Thymus (tissue), 11 donors: ENCODE results near the gene GPR156. TPM values are rescaled to one million over a fixed set of nuclear protein-coding genes. Genes with fewer than 3 reads are reported as not detected.

ENCODE experiments used
- DNase-seq, 9 donors: peaks; one replicate each; pipeline ENCODE4 v3.0.0-alpha.2; 2013; ENCODE audit warnings: low spot score in 9 of 9, low read depth in 6 of 9, missing footprints in 1 of 9
- H3K27ac ChIP-seq, 2 donors: one replicate each; pipeline ENCODE4 v1.5.1; 2013; ENCODE audit warnings: control low read depth in 1 of 2, low read depth in 1 of 2, low read length in 1 of 2, mild to moderate bottlenecking in 1 of 2, moderate library complexity in 1 of 2
- H3K27me3 ChIP-seq, 2 donors: one replicate each; pipeline ENCODE4 v1.5.1; 2013; ENCODE audit warnings: low read length in 1 of 2; ENCODE audit not compliant: control insufficient read depth in 2 of 2, insufficient read depth in 1 of 2
- H3K36me3 ChIP-seq, 2 donors: one replicate each; pipeline ENCODE4 v1.5.1; 2013; ENCODE audit warnings: low read length in 1 of 2, mild to moderate bottlenecking in 1 of 2, moderate library complexity in 1 of 2; ENCODE audit not compliant: control insufficient read depth in 2 of 2, insufficient read depth in 2 of 2
- H3K4me1 ChIP-seq, 2 donors: one replicate each; pipeline ENCODE4 v1.5.1; 2013; ENCODE audit warnings: low read length in 2 of 2; ENCODE audit not compliant: control insufficient read depth in 2 of 2, insufficient read depth in 2 of 2
- H3K4me3 ChIP-seq, 2 donors: one replicate each; pipeline ENCODE4 v1.5.1; 2013; ENCODE audit warnings: low read length in 2 of 2, control low read depth in 1 of 2, mild to moderate bottlenecking in 1 of 2
- H3K9me3 ChIP-seq, 2 donors: one replicate each; pipeline ENCODE4 v1.5.1; 2013; ENCODE audit warnings: low read length in 1 of 2, mild to moderate bottlenecking in 1 of 2; ENCODE audit not compliant: control insufficient read depth in 2 of 2, insufficient read depth in 1 of 2
- WGBS: extraction: QIAGEN DNeasy Blood & Tissue Kit; methylation state at CpG from one replicate; pipeline ENCODE4 v1.1.7; 2013; 5-methylcytosine and 5-hydroxymethylcytosine counted together
- polyA plus RNA-seq: library from polyadenylated mRNA; stranded (reverse); fragments of 200-250 nt; gene quantifications from one replicate; pipeline ENCODE4 v1.2.3, GENCODE V29; 2013
- total RNA-seq: library from RNA; stranded (reverse); fragments of 120-200 nt; gene quantifications from one replicate; pipeline ENCODE4 v1.2.4, GENCODE V29; 2013
- donor health status: healthy.

GPR156 gene
- total and polyA plus RNA-seq, 2 donors: 0.11 to 0.42 TPM

DNA sequence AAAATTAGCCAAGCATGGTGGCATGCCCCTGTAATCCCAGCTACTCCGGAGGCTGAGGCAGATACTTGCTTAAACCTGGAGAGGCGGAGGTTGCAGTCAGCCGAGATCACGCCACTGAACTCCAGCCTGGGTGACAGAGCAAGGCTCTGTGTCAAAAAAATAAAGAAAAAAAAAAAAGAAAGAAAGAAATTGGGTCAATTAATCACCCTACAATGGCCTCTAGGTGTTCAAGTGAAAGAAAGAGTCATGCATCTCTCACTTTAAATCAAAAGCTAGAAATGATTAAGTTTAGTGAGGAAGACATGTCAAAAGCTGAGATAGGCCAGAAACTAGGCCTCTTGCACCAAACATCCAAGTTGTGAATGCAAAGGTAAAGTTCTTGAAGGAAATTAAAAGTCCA lies 145.9 kb downstream of the GPR156 start:
- Histone ChIP-seq H3K4me3 (no peak overlapping the region), H3K36me3 (no peaks in the 10 kb centered on the region), H3K27me3 (no peaks in the 10 kb centered on the region), H3K4me1 (no peaks in the 10 kb centered on the region), H3K27ac (no peak overlapping the region), H3K9me3 (peaks cover 0 to 3% of the 10 kb centered on the region in 2 donors)
- over 99% methylated on average over 4 of the region's 4 CpGs for WGBS
- DNase-seq: no peak

DNA sequence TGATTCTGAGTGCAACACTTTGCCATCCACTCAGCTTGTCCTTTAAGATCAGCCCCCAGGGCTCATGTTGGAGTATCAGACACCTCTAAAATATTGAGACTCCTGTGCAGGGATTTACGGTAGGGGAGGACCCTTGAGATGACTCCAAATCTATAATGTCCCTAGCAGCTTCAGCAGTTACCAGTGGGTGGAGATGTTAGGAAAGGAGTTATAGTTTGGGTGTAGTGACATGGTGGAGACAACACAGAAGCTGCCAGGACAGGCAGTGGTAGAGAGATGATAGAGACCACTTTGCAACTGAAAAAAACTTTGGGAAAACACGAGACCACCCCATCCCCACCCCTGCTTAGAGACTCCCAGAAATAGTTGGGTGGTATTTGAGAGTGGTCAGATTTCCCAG lies 147.5 kb downstream of the GPR156 start:
- 93% methylated on average over 2 of the region's 2 CpGs for WGBS
- H3K4me1 ChIP-seq: no peaks in the 10 kb centered on the region
- no peak overlapping the region for H3K4me3 ChIP-seq
- no peaks in the 10 kb centered on the region for H3K27me3 ChIP-seq
- DNase-seq: no peak
- H3K36me3 ChIP-seq: no peaks in the 10 kb centered on the region
- peaks cover 0 to 3% of the 10 kb centered on the region in 2 donors for H3K9me3 ChIP-seq
- no peak overlapping the region for H3K27ac ChIP-seq

- WGBS: 68% methylated on average over 3 of the region's 3 CpGs
- no peaks in the 10 kb centered on the region for H3K27me3 ChIP-seq
- DNase-seq: peak in 3 of 9 donors; percentile 17 to 49 (median 24)
- peaks cover 0 to 8% of the 10 kb centered on the region in 2 donors for H3K4me1 ChIP-seq
- H3K4me3 ChIP-seq: no peak overlapping the region
- no peak overlapping the region for H3K27ac ChIP-seq
- H3K36me3 ChIP-seq: no peaks in the 10 kb centered on the region
- no peaks in the 10 kb centered on the region for H3K9me3 ChIP-seq
Observed at GRCh38 chr3:120130656-120131055, 154.4 kb downstream of the GPR156 start.

GRCh38 chr3:120129718-120130513 lies 155.1 kb downstream of the GPR156 start:
- H3K27me3 ChIP-seq: no peaks in the 10 kb centered on the region
- DNase-seq: no peak
- H3K4me1 ChIP-seq: peaks cover 0 to 8% of the 10 kb centered on the region in 2 donors
- WGBS: 97% methylated on average over 2 of the region's 2 CpGs
- no peak overlapping the region for H3K27ac ChIP-seq
- H3K4me3 ChIP-seq: no peak overlapping the region
- no peaks in the 10 kb centered on the region for H3K9me3 ChIP-seq
- no peaks in the 10 kb centered on the region for H3K36me3 ChIP-seq

DNA sequence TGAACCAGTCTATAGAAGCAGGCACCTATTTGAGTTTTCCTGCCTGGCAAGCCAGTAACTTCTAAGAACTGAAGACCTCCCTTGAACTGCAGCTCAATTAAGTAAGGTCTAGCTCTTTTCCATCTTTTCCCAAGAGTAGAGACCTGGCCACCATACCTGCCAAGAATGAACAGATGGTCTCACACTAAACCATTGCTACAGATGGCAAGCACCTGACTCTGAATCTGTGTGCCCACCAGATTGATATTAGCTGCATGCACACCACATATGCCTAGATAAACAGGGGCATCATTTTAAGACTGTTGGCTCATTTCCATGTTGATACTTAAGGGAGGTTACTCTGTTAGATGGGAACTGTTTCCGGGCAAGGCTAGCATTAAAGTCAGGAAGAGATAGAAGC lies 156.0 kb downstream of the GPR156 start:
- WGBS: 96% methylated on average over 1 of the region's 1 CpG
- H3K4me1 ChIP-seq: peaks cover 0 to 8% of the 10 kb centered on the region in 2 donors
- H3K4me3 ChIP-seq: no peak overlapping the region

GRCh38 chr3:120125992-120126391 lies 159.0 kb downstream of the GPR156 start:
- no peaks in the 10 kb centered on the region for H3K36me3 ChIP-seq
- H3K9me3 ChIP-seq: no peaks in the 10 kb centered on the region
- no peak overlapping the region for H3K4me3 ChIP-seq
- H3K27me3 ChIP-seq: no peaks in the 10 kb centered on the region
- H3K4me1 ChIP-seq: peaks cover 0 to 8% of the 10 kb centered on the region in 2 donors
- H3K27ac ChIP-seq: no peak overlapping the region
- no peak for DNase-seq

More for the DNA sequence above, 156.0 kb downstream of the GPR156 start:
- H3K27me3 ChIP-seq: no peaks in the 10 kb centered on the region
- no peaks in the 10 kb centered on the region for H3K36me3 ChIP-seq
- H3K27ac ChIP-seq: no peak overlapping the region
- no peak for DNase-seq
- H3K9me3 ChIP-seq: no peaks in the 10 kb centered on the region

DNA sequence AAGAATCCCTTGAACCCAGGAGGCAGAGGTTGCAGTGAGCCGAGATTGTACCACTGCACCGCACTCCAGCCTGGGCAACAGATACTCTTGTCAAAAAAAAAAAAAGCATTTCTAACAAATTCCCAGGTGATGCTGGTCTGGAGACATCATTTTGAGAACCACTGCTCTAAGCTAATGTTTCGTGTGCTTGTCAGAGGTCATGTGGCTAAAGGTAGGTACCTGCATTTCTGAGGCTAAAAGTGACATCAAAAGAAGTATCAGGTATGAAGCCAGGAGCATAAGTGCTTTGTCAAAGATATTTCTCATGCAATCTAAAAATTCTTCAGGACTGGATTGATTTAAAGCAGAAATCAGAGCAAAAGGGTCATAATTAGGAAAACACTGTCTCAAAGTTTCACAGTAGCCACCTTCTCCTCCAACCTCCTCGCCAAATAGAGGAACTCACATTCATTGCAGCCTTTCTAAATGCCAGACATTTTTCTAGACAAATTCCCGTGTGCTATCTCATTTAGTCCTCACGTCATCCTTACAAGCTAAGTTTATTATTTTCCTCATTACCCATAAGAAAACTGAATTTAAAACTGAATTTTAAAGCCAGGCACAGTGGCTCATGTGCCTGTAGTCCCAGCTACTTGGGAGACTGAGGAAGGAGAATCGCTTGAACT lies 165.0 kb downstream of the GPR156 start:
- DNase-seq: no peak
- Histone ChIP-seq H3K27me3 (no peaks in the 10 kb centered on the region), H3K9me3 (peaks cover 0 to 3% of the 10 kb centered on the region in 2 donors), H3K36me3 (no peaks in the 10 kb centered on the region), H3K4me3 (no peak overlapping the region), H3K27ac (no peak overlapping the region), H3K4me1 (no peaks in the 10 kb centered on the region)
- 97% methylated on average over 7 of the region's 7 CpGs for WGBS

Other genes starting within 250 kb of the GPR156 start
- gene GSK3B, start 190.8 kb downstream of the GPR156 start, total RNA-seq: 34.0 TPM
- 10.9 TPM for gene GSK3B, start 190.8 kb downstream of the GPR156 start, polyA plus RNA-seq
- 14.9 TPM for gene LRRC58, start 64.1 kb upstream of the GPR156 start, total RNA-seq
- gene LRRC58, start 64.1 kb upstream of the GPR156 start, polyA plus RNA-seq: 8.2 TPM
- gene FSTL1, start 165.8 kb upstream of the GPR156 start, total RNA-seq: 53.5 TPM
- gene FSTL1, start 165.8 kb upstream of the GPR156 start, polyA plus RNA-seq: 27.1 TPM